Esophagus squamous epithelium (tissue), 5 donors: Measurements from ENCODE around the gene INTS1. TPM values are rescaled to one million over a fixed set of nuclear protein-coding genes. Genes with fewer than 3 reads are reported as not detected.

Experiments
- DNase-seq: peaks from one replicate; lab custom pipeline; 2025; lab: John Stamatoyannopoulos, UW
- H3K27ac ChIP-seq, 4 donors: fragments of 200-600 bp; sonication (generic); one replicate each; pipeline ENCODE4 v1.5.1; 2016 to 2019; ENCODE audit warnings: mild to moderate bottlenecking in 1 of 4
- H3K27me3 ChIP-seq, 4 donors: fragments of 200-600 bp; sonication (generic); 1 replicate in 3 of 4; 2 replicates in 1 of 4; pipeline versions ENCODE4 v1.5.1 to v1.6.0; 2017 to 2021; ENCODE audit warnings: antibody characterized with exemption in 1 of 4
- H3K36me3 ChIP-seq, 3 donors: fragments of 200-600 bp; sonication (generic); one replicate each; pipeline ENCODE4 v1.5.1; 2016 to 2019
- H3K4me1 ChIP-seq, 3 donors: fragments of 200-600 bp; sonication (generic); one replicate each; pipeline ENCODE4 v1.5.1; 2017 to 2019
- H3K4me3 ChIP-seq, 4 donors: fragments of 200-600 bp; sonication (generic); 1 replicate in 3 of 4; 2 replicates in 1 of 4; pipeline ENCODE4 v1.5.1; 2016 to 2019; ENCODE audit warnings: mild to moderate bottlenecking in 2 of 4, moderate library complexity in 1 of 4
- H3K9me3 ChIP-seq, 3 donors: fragments of 200-600 bp; sonication (generic); one replicate each; pipeline ENCODE4 v1.5.1; 2016 to 2019
- POLR2A ChIP-seq, 4 donors: fragments of 450-650 bp; IDR thresholded peaks; one replicate each; pipeline ENCODE4 v1.6.1; 2017; ENCODE audit warnings: antibody characterized with exemption in 4 of 4, mild to moderate bottlenecking in 4 of 4, moderate library complexity in 3 of 4
- WGBS, 2 donors: methylation state at CpG; one replicate each; pipeline ENCODE4 v1.1.5; 2018; 5-methylcytosine and 5-hydroxymethylcytosine counted together
- intact Hi-C: fragments of 100-400 bp; cut with DNase I; formaldehyde crosslinking; loops from one replicate; pipeline ENCODE4 v1.15.0; 2022
- total RNA-seq, 4 donors: library from RNA; depleted of rRNA; stranded (reverse); fragments of >200 nt; gene quantifications; one replicate each; pipeline ENCODE4 v1.1.0, GENCODE V29; 2016
- TF ChIP-seq, protein P1 (sequence below), 6 experiments: fragments of 450-650 bp in 4 of 6; fragments of 200-600 bp in 2 of 6; sonication (generic) in 2 of 6; IDR thresholded peaks; one replicate each; pipeline ENCODE4 v1.5.1; 2016 to 2019; ENCODE audit warnings: antibody characterized with exemption in 6 of 6, mild to moderate bottlenecking in 4 of 6, moderate library complexity in 4 of 6
- donor health status: DM: yes; HTN: yes; CAD: no.

INTS1 gene
- total RNA-seq, 4 donors from 2014 or later = 27.8 to 45.3 (median 36.6) TPM

DNA sequence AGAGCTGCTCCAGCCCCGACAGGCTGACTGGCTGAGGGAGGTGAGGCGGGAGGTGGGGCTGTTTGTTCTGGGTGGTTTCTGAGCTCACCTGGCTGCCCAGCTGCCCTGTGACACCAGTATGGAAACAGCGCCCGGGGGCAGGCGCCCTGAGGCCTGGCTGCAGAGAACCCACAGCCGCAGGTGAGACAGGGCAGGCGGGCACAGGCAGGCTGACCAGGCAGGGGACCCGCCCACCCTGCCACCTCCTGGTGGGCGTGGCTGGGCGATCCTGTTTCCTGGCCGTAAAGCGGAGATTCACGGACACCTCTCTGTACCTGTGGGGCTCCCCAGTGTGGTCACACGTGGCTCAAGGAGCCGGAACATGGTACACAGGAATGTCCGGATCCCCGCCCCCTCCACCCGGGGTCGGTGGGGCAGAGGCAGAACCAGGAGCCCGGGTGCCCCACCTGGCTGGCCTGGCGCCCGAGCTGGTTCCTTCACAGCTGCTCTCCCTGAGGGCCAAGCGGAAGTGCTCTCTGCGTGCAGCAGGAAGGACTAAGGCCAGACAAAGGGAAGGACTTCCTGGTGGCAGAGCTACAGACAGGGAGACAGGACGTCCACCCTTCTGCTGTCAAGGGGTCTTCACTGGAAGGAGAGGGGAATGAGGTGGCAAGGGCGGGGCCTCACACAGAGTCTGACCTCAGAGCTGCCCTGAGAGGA lies 48.8 kb downstream of the INTS1 start:
- no peaks in the 10 kb centered on the region for H3K27me3 ChIP-seq
- no peak for DNase-seq
- peak in 1 of 4 donors; percentile 7 for TF ChIP-seq POLR2A (IDR thresholded peaks at IDR 0.05)
- TF ChIP-seq, protein P1, sequence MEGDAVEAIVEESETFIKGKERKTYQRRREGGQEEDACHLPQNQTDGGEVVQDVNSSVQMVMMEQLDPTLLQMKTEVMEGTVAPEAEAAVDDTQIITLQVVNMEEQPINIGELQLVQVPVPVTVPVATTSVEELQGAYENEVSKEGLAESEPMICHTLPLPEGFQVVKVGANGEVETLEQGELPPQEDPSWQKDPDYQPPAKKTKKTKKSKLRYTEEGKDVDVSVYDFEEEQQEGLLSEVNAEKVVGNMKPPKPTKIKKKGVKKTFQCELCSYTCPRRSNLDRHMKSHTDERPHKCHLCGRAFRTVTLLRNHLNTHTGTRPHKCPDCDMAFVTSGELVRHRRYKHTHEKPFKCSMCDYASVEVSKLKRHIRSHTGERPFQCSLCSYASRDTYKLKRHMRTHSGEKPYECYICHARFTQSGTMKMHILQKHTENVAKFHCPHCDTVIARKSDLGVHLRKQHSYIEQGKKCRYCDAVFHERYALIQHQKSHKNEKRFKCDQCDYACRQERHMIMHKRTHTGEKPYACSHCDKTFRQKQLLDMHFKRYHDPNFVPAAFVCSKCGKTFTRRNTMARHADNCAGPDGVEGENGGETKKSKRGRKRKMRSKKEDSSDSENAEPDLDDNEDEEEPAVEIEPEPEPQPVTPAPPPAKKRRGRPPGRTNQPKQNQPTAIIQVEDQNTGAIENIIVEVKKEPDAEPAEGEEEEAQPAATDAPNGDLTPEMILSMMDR (IDR thresholded peaks at IDR 0.05) = no peak
- H3K9me3 ChIP-seq = no peaks in the 10 kb centered on the region
- H3K27ac ChIP-seq = peak overlapping the region; percentile 61 to 81 (median 76)
- H3K36me3 ChIP-seq = no peaks in the 10 kb centered on the region
- H3K4me3 ChIP-seq = peak overlapping the region; percentile 9 to 47 (median 30)
- H3K4me1 ChIP-seq = peaks cover 69 to 95% (median 85%) of the 10 kb centered on the region in 3 donors
- 25% methylated on average over 1 of the region's 26 CpGs; no CpG with 5 or more reads in 1 of the 2 donors for WGBS, 2 donors
- intact Hi-C loops = no loop called here

DNA sequence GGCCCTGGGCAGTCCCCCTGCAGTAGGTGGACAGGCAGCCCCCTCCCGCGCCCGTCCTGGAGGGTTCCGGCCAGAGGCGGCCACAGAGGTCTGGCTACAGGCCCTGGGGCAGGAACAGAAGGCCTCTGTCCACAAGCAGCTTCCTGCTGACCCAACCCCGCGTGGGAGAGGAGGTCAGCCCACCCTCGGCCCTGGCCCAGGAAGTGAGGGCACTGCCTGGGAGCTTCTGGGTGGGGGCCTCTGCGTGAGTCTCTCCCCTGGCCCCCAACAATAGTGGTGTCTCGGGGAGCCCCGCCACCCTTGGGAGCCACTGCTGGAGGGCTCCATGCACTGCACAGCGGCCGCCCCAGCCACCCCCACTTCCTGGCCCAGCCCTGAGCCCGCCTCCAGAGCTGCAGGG lies 49.6 kb downstream of the INTS1 start:
- H3K27ac ChIP-seq = peak overlapping the region; percentile 61 to 81 (median 76)
- intact Hi-C loops = no loop called here
- 40% methylated on average over 1 of the region's 14 CpGs; no CpG with 5 or more reads in 1 of the 2 donors for WGBS, 2 donors
- H3K27me3 ChIP-seq = no peaks in the 10 kb centered on the region
- DNase-seq = no peak
- peaks cover 62 to 96% (median 87%) of the 10 kb centered on the region in 3 donors for H3K4me1 ChIP-seq
- H3K4me3 ChIP-seq = peak overlapping the region in 3 of 4 donors; percentile 29 to 47 (median 32)
- TF ChIP-seq, protein P1 (IDR thresholded peaks at IDR 0.05) = no peak
- no peak for TF ChIP-seq POLR2A (IDR thresholded peaks at IDR 0.05)
- H3K9me3 ChIP-seq = no peaks in the 10 kb centered on the region
- peaks cover 0 to 6% (median 0%) of the 10 kb centered on the region in 3 donors for H3K36me3 ChIP-seq

DNA sequence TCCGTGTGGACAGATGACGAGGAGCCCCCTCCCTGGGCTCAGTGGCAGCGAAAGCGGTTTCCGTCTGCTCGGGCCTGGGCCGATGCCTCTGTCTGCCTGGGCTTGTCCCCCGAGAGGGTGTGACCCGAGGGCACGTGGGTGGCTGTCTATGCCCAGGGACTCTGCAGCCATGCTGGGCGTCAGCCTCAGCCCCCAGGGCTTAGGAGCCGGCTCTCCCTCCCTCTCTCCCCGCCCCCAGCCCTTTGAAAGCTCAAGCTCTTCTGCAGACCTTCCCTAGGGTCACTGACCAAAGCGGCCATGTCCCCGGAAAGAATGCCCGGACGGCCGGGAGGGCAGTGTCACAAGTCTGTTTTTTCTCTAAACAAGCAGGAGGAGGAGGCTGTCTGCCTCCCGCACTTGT lies 52.0 kb downstream of the INTS1 start:
- intact Hi-C loops = no loop called here
- Histone ChIP-seq H3K4me3 (peak overlapping the region in 1 of 4 donors; percentile 23), H3K27ac (peak overlapping the region; percentile 4 to 67 (median 32)), H3K4me1 (peaks cover 55 to 100% (median 90%) of the 10 kb centered on the region in 3 donors), H3K9me3 (no peaks in the 10 kb centered on the region), H3K36me3 (peaks cover 0 to 17% (median 0%) of the 10 kb centered on the region in 3 donors), H3K27me3 (no peaks in the 10 kb centered on the region)
- TF ChIP-seq, protein P1 (IDR thresholded peaks at IDR 0.05) = no peak
- no peak for TF ChIP-seq POLR2A (IDR thresholded peaks at IDR 0.05)
- WGBS, 2 donors = 61% methylated on average over 5 of the region's 19 CpGs; no CpG with 5 or more reads in 1 of the 2 donors
- no peak for DNase-seq

DNA sequence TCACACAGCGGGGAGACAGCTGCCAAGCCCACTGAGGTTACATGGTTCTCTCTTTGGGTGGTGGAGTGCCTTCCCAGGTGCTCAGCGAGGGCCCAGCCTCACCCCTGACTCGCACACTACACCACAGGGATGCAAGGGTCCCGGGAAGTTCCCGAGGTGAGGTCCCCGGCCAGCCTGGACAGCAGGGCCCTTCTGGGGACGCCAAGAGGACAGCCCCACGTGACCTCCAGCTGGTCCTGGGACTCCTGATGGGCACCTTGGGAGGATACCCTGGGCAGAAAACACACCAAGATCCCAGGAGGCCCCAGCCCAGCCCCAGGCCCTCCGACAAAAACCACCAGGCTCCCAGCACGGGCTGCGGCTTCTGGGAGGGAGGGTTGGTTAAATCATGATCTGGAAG lies 53.2 kb downstream of the INTS1 start:
- WGBS, 2 donors = 100% methylated on average over 1 of the region's 11 CpGs; no CpG with 5 or more reads in 1 of the 2 donors

More for the DNA sequence above, 53.2 kb downstream of the INTS1 start:
- H3K27me3 ChIP-seq = no peaks in the 10 kb centered on the region
- peak overlapping the region in 3 of 4 donors; percentile 55 to 74 (median 67) for H3K27ac ChIP-seq
- no peak for TF ChIP-seq POLR2A (IDR thresholded peaks at IDR 0.05)
- TF ChIP-seq, protein P1 (IDR thresholded peaks at IDR 0.05) = no peak
- peaks cover 53 to 96% (median 85%) of the 10 kb centered on the region in 3 donors for H3K4me1 ChIP-seq
- no peak overlapping the region for H3K4me3 ChIP-seq
- peaks cover 0 to 17% (median 0%) of the 10 kb centered on the region in 3 donors for H3K36me3 ChIP-seq
- no peak for DNase-seq
- no peaks in the 10 kb centered on the region for H3K9me3 ChIP-seq
- intact Hi-C loops = no loop called here
